Measurements from ENCODE around the gene SHD.
"Not testable (repeated sequence)": the region's sequence is repeated elsewhere in the genome, so short reads cannot be mapped to it uniquely, and the experiment has no call there.

Gene SHD

DNA sequence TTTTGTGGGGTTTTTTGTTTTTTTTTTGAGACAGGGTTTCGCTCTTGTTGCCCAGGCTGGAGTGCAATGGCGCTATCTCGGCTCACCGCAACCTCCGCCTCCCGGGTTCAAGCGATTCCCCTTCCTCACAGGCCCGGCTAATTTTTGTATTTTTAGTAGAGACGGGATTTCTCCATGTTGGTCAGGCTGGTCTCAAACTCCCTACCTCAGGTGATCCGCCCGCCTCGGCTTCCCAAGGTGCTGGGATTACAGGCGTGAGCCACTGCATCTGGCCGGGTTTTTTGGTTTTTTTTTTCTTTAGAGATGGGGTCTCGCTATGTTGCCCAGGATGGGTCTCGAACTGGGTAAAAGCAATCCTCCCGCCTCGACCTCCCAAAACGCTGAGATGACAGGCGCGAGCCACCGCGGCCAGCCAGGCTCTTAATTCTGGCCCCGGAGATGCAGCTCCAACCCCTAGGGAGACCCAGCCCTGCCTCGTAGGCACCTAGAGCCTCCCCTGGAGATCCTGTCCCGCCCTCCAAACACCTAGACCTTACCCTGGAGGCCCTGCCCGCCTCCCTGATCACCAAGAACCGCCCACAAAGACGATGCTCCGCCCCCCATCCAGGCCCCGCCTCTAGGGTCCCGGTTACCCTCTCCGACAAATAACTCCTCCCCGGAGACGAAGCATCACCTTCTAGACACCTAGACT is 50.1 kb downstream of the SHD start:
- not testable (repeated sequence) for DNase-seq

DNA sequence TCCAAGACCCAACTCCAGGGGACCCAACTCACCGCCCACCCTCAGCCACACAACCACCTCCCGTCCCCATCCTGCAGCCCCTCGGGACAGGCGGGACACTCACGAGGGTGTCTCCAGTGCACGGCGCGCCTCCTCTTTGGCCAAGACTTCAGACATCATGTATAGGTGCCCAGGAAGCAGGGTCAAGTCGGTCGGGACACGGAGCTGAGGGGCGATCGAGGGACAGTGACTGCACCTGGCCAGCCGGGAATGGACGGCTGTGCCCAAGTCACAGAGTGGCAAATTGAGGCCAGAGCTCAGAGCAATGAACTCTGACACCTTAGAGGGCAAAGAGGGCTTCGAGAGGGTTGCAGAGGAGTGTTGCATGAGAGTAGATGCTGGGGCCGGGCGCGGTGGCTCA is 50.8 kb downstream of the SHD start:
- no peak for DNase-seq

DNA sequence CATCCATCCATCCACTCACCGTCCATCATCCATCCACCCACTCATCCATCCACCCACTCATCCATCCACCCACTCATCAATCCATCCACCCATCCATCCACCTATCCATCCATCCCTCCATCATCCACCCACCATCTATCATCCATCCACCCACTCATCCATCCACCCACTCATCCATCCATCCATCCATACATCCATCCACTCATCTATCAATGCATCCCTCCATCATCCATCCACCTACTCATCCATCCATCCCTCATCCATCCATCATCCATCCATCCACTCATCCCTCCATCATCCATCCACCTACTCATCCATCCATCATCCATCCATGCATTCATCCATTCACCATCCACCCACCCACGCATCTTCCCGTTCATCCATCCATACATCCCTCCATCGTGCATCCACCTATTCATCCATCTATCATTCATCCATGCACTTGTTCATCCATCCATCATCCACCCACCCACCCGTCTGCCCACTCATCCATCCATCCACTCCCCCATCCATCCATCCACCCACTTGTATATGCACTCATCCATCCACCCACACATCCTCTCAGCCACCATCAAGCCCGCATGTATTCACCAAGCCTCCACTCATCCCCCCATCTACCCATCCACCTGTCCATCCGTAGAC is 56.0 kb downstream of the SHD start:
- DNase-seq = no peak

DNA sequence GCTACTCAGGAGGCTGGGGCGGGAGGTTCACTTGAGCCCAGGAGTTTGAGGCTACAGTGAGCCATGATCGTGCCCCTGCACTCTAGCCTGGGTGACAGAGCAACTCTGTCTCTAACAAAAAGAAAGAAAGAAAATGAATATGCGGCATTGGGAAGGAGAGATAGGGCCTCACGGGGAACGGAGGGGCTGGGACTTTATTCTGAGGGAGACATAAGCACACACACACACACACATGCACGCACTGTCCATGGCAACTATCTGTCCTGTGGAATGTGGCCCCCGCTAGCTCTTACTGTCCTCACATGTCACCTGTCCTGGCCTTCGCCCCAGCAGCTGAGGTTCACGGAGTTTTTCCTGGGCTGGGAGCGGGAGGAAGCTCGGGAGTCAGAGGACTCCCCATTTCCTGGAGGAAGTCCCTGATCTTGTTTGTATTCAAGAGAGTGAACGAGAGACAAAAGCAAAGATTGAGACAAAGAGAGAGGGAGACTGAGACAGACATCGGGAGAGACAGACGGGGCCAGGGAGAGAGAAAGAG is 58.9 kb downstream of the SHD start:
- DNase-seq = no peak

DNA sequence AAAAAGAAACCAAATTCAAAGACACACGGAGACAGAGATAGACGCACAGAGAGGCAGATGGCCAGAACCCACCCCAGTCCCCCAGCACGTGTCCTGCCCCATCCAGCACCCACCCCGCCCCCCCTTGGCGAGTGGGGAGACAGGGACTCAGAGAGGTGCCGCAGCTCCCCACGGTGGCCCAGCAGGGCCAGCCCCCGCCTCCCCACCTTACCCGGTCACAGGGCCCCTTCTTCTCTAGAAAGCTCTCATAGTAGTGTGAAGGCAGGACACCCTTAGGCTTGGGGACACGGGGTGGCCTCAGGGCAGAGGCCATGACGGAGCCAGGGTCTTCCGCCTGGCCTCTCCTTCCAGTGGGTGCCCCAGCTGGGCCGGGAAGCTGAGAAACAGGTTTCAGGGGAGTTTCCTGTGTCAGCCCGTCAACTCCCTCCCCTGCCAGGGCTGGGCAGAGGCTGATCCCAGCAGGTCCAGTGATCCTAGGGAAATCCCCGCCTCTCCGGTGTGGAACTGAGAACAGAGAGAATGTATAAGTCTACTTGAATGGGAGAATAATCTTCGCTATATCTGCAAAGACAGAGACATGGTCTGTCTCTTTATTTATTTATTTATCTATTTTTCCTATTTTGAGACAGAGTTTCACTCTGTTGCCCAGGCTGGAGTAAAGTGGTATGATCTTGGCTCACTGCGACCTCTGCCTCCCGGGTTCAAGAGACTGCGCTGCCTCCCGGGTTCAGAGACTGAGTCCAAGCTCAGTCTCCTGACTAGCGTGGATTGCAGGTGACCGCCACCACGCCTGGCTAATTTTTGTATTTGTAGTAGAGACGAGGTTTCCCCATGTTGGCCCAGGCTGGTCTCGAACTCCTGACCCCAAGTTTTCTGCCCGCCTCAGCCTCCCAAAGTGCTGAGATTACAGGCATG is 59.6 kb downstream of the SHD start, which contains the start of gene STAP2:
Gene STAP2, minus strand, starts transcription at position 387 of the 915 bp plus-strand sequence. Its CDS starts 74 bp downstream, at position 313.
- no peak for DNase-seq

Measured in right hindlimb (tissue), 1 donor.